ENCODE results near the gene HMBS.

DNA sequence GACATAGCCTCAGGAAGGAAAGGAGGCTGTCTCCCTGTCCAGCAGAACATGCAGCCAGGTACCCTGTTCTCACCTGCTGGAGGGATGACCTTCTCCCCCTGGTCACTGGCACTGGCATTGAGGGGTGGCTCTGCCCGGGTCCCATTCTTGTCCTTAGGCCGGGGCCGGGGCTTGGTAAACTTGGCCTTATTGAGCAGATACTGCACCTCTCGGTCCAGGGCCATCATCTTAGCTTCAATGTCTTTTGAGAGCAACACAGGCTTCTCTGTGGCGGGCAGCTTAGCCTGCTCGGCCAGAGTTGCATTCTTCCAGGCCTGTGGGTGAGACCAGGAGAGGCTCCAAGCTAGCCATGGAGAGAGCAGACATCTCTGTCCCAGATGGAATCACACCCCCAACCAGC, 38.2 kb upstream of the HMBS start:
- TF ChIP-seq ZNF24 (tag by site-specific recombination; IDR thresholded peaks at IDR 0.05) (no peak), ZNF157 (tag by site-specific recombination; IDR thresholded peaks at IDR 0.05) (no peak), ZNF174 (tag by site-specific recombination; IDR thresholded peaks at IDR 0.05) (no peak), ZNF707 (tag by site-specific recombination; IDR thresholded peaks at IDR 0.05) (no peak), ZNF426 (tag by site-specific recombination; IDR thresholded peaks at IDR 0.05) (no peak), ZFP69B (tag by site-specific recombination; IDR thresholded peaks at IDR 0.05) (no peak), ZBTB1 (tag by site-specific recombination; IDR thresholded peaks at IDR 0.05) (no peak), ZNF48 (tag by site-specific recombination; IDR thresholded peaks at IDR 0.05) (no peak)
- TF ChIP-seq, protein P1, sequence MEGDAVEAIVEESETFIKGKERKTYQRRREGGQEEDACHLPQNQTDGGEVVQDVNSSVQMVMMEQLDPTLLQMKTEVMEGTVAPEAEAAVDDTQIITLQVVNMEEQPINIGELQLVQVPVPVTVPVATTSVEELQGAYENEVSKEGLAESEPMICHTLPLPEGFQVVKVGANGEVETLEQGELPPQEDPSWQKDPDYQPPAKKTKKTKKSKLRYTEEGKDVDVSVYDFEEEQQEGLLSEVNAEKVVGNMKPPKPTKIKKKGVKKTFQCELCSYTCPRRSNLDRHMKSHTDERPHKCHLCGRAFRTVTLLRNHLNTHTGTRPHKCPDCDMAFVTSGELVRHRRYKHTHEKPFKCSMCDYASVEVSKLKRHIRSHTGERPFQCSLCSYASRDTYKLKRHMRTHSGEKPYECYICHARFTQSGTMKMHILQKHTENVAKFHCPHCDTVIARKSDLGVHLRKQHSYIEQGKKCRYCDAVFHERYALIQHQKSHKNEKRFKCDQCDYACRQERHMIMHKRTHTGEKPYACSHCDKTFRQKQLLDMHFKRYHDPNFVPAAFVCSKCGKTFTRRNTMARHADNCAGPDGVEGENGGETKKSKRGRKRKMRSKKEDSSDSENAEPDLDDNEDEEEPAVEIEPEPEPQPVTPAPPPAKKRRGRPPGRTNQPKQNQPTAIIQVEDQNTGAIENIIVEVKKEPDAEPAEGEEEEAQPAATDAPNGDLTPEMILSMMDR (tag by site-specific recombination; IDR thresholded peaks at IDR 0.05): no peak
- TF ChIP-seq, protein P2, sequence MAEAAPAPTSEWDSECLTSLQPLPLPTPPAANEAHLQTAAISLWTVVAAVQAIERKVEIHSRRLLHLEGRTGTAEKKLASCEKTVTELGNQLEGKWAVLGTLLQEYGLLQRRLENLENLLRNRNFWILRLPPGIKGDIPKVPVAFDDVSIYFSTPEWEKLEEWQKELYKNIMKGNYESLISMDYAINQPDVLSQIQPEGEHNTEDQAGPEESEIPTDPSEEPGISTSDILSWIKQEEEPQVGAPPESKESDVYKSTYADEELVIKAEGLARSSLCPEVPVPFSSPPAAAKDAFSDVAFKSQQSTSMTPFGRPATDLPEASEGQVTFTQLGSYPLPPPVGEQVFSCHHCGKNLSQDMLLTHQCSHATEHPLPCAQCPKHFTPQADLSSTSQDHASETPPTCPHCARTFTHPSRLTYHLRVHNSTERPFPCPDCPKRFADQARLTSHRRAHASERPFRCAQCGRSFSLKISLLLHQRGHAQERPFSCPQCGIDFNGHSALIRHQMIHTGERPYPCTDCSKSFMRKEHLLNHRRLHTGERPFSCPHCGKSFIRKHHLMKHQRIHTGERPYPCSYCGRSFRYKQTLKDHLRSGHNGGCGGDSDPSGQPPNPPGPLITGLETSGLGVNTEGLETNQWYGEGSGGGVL (tag by site-specific recombination; IDR thresholded peaks at IDR 0.05): no peak
- TF ChIP-seq, protein P3, sequence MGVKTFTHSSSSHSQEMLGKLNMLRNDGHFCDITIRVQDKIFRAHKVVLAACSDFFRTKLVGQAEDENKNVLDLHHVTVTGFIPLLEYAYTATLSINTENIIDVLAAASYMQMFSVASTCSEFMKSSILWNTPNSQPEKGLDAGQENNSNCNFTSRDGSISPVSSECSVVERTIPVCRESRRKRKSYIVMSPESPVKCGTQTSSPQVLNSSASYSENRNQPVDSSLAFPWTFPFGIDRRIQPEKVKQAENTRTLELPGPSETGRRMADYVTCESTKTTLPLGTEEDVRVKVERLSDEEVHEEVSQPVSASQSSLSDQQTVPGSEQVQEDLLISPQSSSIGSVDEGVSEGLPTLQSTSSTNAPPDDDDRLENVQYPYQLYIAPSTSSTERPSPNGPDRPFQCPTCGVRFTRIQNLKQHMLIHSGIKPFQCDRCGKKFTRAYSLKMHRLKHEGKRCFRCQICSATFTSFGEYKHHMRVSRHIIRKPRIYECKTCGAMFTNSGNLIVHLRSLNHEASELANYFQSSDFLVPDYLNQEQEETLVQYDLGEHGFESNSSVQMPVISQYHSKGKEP (tag by site-specific recombination; IDR thresholded peaks at IDR 0.05): no peak

Data from HEK293 (cell line).